HUDEP-2 (cell line): ENCODE data around the gene MICU1.

Experiments
- DNase-seq, 76 experiments: peaks; one replicate each; lab custom pipeline; 2025; ENCODE audit not compliant: unreplicated experiment in 76 of 76; lab: John Stamatoyannopoulos, UW

The MICU1 gene

GRCh38 chr10:72320676-72321247, 305.1 kb downstream of the MICU1 start:
- peak in 75 of 76 experiments; percentile 45 to 95 (median 83) for DNase-seq

- peak in 74 of 76 experiments; percentile 51 to 92 (median 82) for DNase-seq
Observed at GRCh38 chr10:72319416-72320254, 306.2 kb downstream of the MICU1 start.

DNA sequence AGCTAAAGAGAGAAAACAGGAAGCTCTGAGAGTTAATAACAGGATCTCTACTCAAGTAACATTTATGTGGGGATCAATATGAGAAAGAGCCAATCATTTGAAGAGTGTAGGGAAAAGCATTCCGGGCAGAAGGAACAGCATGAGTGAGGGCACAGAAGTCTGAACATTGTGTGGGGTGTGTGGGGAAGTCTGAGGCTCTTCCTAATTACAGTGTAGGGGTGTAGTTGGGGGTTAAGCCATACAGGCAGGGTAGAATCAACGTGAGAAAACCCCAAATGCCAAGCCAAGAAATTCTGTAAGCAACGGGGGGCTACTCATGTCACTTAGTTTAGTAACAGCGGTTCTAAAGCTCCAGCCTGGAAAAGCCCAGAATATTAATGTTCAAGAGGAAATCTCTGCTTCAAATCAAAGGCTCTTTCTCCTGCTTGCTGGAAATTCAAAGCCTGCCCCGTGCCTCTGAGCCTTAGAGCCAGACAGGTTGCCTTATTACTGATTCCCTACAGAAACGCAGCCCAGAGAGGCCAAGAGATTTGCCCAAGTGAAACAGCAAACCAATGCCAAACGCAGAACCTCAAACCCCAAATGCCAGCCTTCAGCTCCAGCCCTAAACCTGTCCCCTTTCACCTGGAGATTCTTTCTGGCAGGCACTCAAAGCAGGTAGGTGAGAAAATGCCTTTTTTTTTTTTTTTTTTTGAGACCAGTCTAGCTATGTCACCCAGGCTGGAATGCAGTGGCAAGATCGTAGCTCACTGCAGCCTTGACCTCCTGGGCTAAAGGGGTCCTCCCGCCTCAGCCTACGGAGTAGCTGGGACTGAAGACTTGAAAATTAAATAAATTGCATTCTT, 307.2 kb downstream of the MICU1 start:
- DNase-seq: no peak
